ENCODE data around the gene IL1A.

Gene IL1A

DNA sequence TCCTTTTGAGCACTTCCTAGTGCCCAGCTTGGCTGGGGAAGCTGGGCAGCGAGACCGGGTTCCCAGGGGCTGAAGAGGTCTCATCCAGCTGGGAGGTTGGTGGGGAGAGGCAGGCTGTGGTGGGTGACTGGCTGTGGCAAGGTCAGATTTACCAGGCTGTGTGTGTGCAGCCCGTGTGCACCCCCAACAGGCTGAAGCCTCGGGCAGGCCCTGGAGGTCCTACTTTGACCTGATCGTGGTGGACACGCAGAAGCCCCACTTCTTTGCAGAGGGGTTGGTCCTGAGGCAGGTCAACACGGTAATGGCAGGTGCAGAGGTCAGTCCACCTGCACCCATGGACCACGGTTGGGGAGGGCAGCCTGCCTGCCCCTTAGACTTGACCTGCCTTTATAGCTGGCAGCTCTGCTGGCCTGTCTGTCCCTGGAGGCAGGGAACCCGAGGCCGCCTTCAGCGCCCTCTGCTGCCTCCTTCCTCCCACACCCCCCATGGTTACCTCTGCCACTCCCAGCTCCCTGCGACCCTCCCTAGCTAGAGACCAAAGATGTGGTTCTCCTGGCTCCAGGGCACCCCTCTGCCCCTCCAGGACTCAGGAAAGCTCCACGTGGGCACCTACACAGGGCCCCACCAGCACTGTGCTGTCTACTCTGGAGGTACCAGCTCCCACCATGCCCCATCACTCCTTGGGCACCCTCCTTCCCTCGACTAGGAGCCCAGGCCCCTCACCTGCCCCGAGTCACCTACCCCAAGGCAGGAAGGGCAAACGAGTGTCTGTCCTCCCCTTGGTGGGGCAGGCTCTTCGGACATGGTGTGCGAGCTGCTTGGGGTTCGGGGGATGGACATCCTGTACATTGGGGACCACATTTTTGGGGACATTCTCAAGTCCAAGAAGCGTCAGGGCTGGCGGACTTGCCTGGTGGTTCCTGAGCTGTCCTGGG, 59.4 kb downstream of the IL1A start:
- DNase-seq: no peak

DNA sequence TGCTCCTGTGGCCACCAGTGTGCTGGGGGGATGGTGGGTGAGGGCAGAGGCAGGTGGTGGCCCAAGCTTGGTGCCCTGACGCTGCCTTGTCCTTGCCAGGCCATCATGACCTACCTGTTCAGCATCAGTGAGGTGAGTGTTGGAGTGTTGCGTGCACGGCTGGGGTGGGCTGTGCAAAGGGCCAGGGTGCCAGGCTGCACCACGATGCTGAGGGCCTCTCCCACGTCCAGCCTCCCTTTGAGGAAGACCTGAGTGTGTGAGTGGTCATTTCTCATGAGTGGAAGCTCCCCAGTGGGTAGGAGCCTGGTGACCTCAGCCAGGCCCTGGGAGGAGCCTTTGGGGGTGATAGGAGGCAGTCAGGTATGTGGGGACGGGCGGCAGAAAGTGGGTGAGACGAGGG, 60.3 kb downstream of the IL1A start:
- no peak for DNase-seq

Measured in NCI-H146 (cell line).